ENCODE measurements around the gene CENPH. TPM values are rescaled to one million over a fixed set of nuclear protein-coding genes. Genes with fewer than 3 reads are reported as not detected.
"Not testable (repeated sequence)": the region's sequence is repeated elsewhere in the genome, so short reads cannot be mapped to it uniquely, and the experiment has no call there.

The CENPH gene
- total RNA-seq, 1 donor from 2014 or later, result 32.3 TPM

- intact Hi-C loops (cut with micrococcal nuclease), result no loop called here
- H3K4me3 Mint-ChIP-seq, result peak overlapping the region; percentile 63
- DNase-seq (ENCODE audit: low spot score), result no peak
- H3K27me3 Mint-ChIP-seq (ENCODE audit: insufficient read depth), result no peaks in the 10 kb centered on the region
- peaks cover 44% of the 10 kb centered on the region for H3K4me1 Mint-ChIP-seq (ENCODE audit: low read depth)
- peaks cover 33% of the 10 kb centered on the region for H3K36me3 Mint-ChIP-seq (ENCODE audit: low read depth)
- H3K27ac Mint-ChIP-seq, result no peak overlapping the region
- H3K9me3 Mint-ChIP-seq, result no peaks in the 10 kb centered on the region
Measured at GRCh38 chr5:69237877-69238276, 48.5 kb downstream of the CENPH start.

- Mint-ChIP-seq H3K36me3 (ENCODE audit: low read depth) (peaks cover 35% of the 10 kb centered on the region), H3K4me1 (ENCODE audit: low read depth) (peaks cover 50% of the 10 kb centered on the region), H3K9me3 (no peaks in the 10 kb centered on the region), H3K27me3 (ENCODE audit: insufficient read depth) (no peaks in the 10 kb centered on the region), H3K27ac (no peak overlapping the region), H3K4me3 (peak overlapping the region; percentile 13)
- no peak for DNase-seq (ENCODE audit: low spot score)
- intact Hi-C loops (cut with micrococcal nuclease), result no loop called here
Measured at GRCh38 chr5:69238760-69239251, 49.4 kb downstream of the CENPH start.

GRCh38 chr5:69242215-69242927, 53.0 kb downstream of the CENPH start:
- intact Hi-C loops (cut with micrococcal nuclease), result no loop called here
- no peaks in the 10 kb centered on the region for H3K27me3 Mint-ChIP-seq (ENCODE audit: insufficient read depth)
- no peak overlapping the region for H3K27ac Mint-ChIP-seq
- peaks cover 34% of the 10 kb centered on the region for H3K36me3 Mint-ChIP-seq (ENCODE audit: low read depth)
- H3K9me3 Mint-ChIP-seq, result no peaks in the 10 kb centered on the region
- no peak for DNase-seq (ENCODE audit: low spot score)
- H3K4me3 Mint-ChIP-seq, result no peak overlapping the region
- H3K4me1 Mint-ChIP-seq (ENCODE audit: low read depth), result peaks cover 37% of the 10 kb centered on the region

- Mint-ChIP-seq H3K36me3 (ENCODE audit: low read depth) (peaks cover 34% of the 10 kb centered on the region), H3K27ac (no peak overlapping the region), H3K4me1 (ENCODE audit: low read depth) (peaks cover 21% of the 10 kb centered on the region), H3K4me3 (no peak overlapping the region), H3K9me3 (no peaks in the 10 kb centered on the region), H3K27me3 (ENCODE audit: insufficient read depth) (no peaks in the 10 kb centered on the region)
- no peak for DNase-seq (ENCODE audit: low spot score)
- intact Hi-C loops (cut with micrococcal nuclease), result no loop called here
Measured at GRCh38 chr5:69245031-69245430, 55.6 kb downstream of the CENPH start.

GRCh38 chr5:69248019-69248418, 58.6 kb downstream of the CENPH start:
- no peak overlapping the region for H3K27ac Mint-ChIP-seq
- no peaks in the 10 kb centered on the region for H3K27me3 Mint-ChIP-seq (ENCODE audit: insufficient read depth)
- no peaks in the 10 kb centered on the region for H3K9me3 Mint-ChIP-seq
- no peak for DNase-seq (ENCODE audit: low spot score)
- intact Hi-C loops (cut with micrococcal nuclease), result no loop called here
- H3K4me3 Mint-ChIP-seq, result no peak overlapping the region
- H3K36me3 Mint-ChIP-seq (ENCODE audit: low read depth), result peaks cover 29% of the 10 kb centered on the region
- H3K4me1 Mint-ChIP-seq (ENCODE audit: low read depth), result peaks cover 18% of the 10 kb centered on the region

GRCh38 chr5:69250593-69250992, 61.2 kb downstream of the CENPH start:
- Mint-ChIP-seq H3K36me3 (ENCODE audit: low read depth) (peaks cover 25% of the 10 kb centered on the region), H3K4me1 (ENCODE audit: low read depth) (peaks cover 10% of the 10 kb centered on the region), H3K4me3 (no peak overlapping the region), H3K9me3 (no peaks in the 10 kb centered on the region), H3K27me3 (ENCODE audit: insufficient read depth) (no peaks in the 10 kb centered on the region), H3K27ac (peak overlapping the region; percentile 48)
- intact Hi-C loops (cut with micrococcal nuclease), result no loop called here
- DNase-seq (ENCODE audit: low spot score), result no peak

- H3K4me1 Mint-ChIP-seq (ENCODE audit: low read depth), result no peaks in the 10 kb centered on the region
- peaks cover 24% of the 10 kb centered on the region for H3K36me3 Mint-ChIP-seq (ENCODE audit: low read depth)
- no peak for DNase-seq (ENCODE audit: low spot score)
- H3K4me3 Mint-ChIP-seq, result no peak overlapping the region
- H3K9me3 Mint-ChIP-seq, result no peaks in the 10 kb centered on the region
- no peak overlapping the region for H3K27ac Mint-ChIP-seq
- no peaks in the 10 kb centered on the region for H3K27me3 Mint-ChIP-seq (ENCODE audit: insufficient read depth)
- intact Hi-C loops (cut with micrococcal nuclease), result no loop called here
Measured at GRCh38 chr5:69252437-69252836, 63.1 kb downstream of the CENPH start.

GRCh38 chr5:69255940-69256339, 66.6 kb downstream of the CENPH start:
- H3K27me3 Mint-ChIP-seq (ENCODE audit: insufficient read depth); H3K4me3 Mint-ChIP-seq; H3K27ac Mint-ChIP-seq; DNase-seq (ENCODE audit: low spot score); intact Hi-C loops (cut with micrococcal nuclease); H3K4me1 Mint-ChIP-seq (ENCODE audit: low read depth); H3K9me3 Mint-ChIP-seq: not testable (repeated sequence)
- peaks cover 17% of the 10 kb centered on the region for H3K36me3 Mint-ChIP-seq (ENCODE audit: low read depth)

GRCh38 chr5:69257577-69257976, 68.2 kb downstream of the CENPH start:
- H3K27me3 Mint-ChIP-seq (ENCODE audit: insufficient read depth), result no peaks in the 10 kb centered on the region
- no peak overlapping the region for H3K4me3 Mint-ChIP-seq
- no peak overlapping the region for H3K27ac Mint-ChIP-seq
- no peaks in the 10 kb centered on the region for H3K9me3 Mint-ChIP-seq
- peaks cover 23% of the 10 kb centered on the region for H3K36me3 Mint-ChIP-seq (ENCODE audit: low read depth)
- DNase-seq (ENCODE audit: low spot score), result no peak
- H3K4me1 Mint-ChIP-seq (ENCODE audit: low read depth), result no peaks in the 10 kb centered on the region
- intact Hi-C loops (cut with micrococcal nuclease), result no loop called here

Other genes with a start within 250 kb of the CENPH start
- gene SLC30A5, start 95.6 kb upstream of the CENPH start, total RNA-seq, result 60.8 and 67.4 TPM in 2 replicates
- gene CCNB1, start 22.4 kb upstream of the CENPH start, total RNA-seq, result 106 and 115 TPM in 2 replicates
- gene CDK7, start 45.3 kb downstream of the CENPH start, total RNA-seq, result 42.4 and 49.2 TPM in 2 replicates
- 8.9 and 10.9 TPM in 2 replicates for gene CCDC125, start 143.2 kb downstream of the CENPH start, total RNA-seq
- 59.0 and 62.3 TPM in 2 replicates for gene AK6, start 179.9 kb downstream of the CENPH start, total RNA-seq
- 60.0 and 65.0 TPM in 2 replicates for gene TAF9, start 179.9 kb downstream of the CENPH start, total RNA-seq
- gene RAD17, start 180.2 kb downstream of the CENPH start, total RNA-seq, result 22.0 and 26.9 TPM in 2 replicates
- 0.23 and 0.32 TPM in 2 replicates for gene MARVELD2, start 225.5 kb downstream of the CENPH start, total RNA-seq